ENCODE results near the gene KCNMB2.

KCNMB2 gene

GRCh38 chr3:178584722-178585380 lies 48.6 kb downstream of the KCNMB2 start:
- Mint-ChIP-seq H3K27ac (no peak overlapping the region), H3K36me3 (no peaks in the 10 kb centered on the region), H3K4me3 (no peak overlapping the region), H3K27me3 (peaks cover 1% of the 10 kb centered on the region), H3K9me3 (peaks cover under 1% of the 10 kb centered on the region), H3K4me1 (no peaks in the 10 kb centered on the region)

DNA sequence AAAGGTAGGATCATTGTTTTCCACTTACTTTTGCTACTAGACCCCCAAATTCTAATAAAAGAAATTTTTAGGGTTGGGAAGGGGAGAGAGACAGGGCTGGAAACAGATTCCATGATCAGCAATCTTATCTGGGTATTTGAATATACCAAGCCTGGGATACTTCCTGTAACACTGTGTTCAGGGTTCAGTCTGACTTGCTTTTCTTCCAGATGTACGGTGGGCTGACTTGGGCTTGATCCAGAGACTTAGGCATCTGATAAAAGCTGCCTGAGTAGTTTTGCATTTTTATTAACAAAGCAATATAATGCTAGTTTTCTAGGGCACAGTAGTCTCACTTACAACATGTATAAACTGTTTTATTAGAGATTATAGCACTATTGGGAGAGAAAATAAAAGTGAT lies 49.2 kb downstream of the KCNMB2 start:
- Mint-ChIP-seq H3K9me3 (no peaks in the 10 kb centered on the region), H3K27me3 (peaks cover 1% of the 10 kb centered on the region), H3K27ac (no peak overlapping the region), H3K36me3 (no peaks in the 10 kb centered on the region), H3K4me3 (no peak overlapping the region), H3K4me1 (no peaks in the 10 kb centered on the region)

DNA sequence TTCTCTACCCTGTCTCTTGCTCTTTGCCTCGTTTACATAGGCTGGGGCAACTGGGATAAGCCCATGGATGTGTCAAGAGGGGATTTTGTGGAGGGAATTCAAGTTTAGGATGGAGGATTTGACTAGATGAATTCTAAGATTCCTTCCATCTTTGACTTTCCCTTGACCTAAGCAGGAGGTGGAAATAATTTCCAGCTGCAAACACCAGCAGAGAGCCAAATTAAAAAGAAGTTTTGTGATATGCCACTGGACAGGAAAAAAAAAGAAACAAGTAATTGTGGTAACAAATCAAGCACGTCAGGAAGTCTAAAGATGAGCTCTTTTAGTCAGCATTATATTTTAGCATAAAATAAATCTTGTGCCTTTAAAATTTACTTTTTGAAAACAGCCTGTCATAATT lies 49.8 kb downstream of the KCNMB2 start:
- Mint-ChIP-seq H3K4me3 (no peak overlapping the region), H3K27ac (no peak overlapping the region), H3K27me3 (peaks cover 1% of the 10 kb centered on the region), H3K36me3 (no peaks in the 10 kb centered on the region), H3K4me1 (no peaks in the 10 kb centered on the region), H3K9me3 (no peaks in the 10 kb centered on the region)

DNA sequence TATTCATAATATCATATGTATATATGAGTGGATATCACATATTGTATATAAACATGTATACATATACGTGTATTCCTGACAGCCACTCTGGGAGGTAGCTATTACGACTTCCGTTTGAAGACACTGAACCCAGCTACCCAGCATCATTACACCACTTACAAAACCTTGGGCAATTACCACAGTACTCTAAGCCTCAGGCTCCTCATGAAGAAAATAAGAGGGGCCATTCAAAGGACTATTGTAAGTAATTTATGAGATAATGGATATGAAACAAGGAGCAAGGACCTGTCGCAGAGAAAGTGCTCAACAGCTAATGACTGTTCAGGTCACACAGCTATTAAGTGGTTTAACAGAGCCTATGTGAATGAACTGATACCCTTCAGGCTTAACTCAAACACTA lies 52.4 kb downstream of the KCNMB2 start:
- Mint-ChIP-seq H3K27me3 (peaks cover 2% of the 10 kb centered on the region), H3K9me3 (no peaks in the 10 kb centered on the region), H3K4me1 (no peaks in the 10 kb centered on the region), H3K27ac (no peak overlapping the region), H3K4me3 (no peak overlapping the region), H3K36me3 (no peaks in the 10 kb centered on the region)

GRCh38 chr3:178593786-178594185 lies 57.5 kb downstream of the KCNMB2 start:
- H3K4me1 Mint-ChIP-seq, result no peaks in the 10 kb centered on the region
- peaks cover 4% of the 10 kb centered on the region for H3K27me3 Mint-ChIP-seq
- H3K36me3 Mint-ChIP-seq, result no peaks in the 10 kb centered on the region
- H3K9me3 Mint-ChIP-seq, result no peaks in the 10 kb centered on the region
- no peak overlapping the region for H3K4me3 Mint-ChIP-seq
- H3K27ac Mint-ChIP-seq, result no peak overlapping the region

GRCh38 chr3:178597371-178597770 lies 61.1 kb downstream of the KCNMB2 start:
- no peaks in the 10 kb centered on the region for H3K4me1 Mint-ChIP-seq
- no peak overlapping the region for H3K27ac Mint-ChIP-seq
- peaks cover 5% of the 10 kb centered on the region for H3K27me3 Mint-ChIP-seq
- no peaks in the 10 kb centered on the region for H3K9me3 Mint-ChIP-seq
- no peaks in the 10 kb centered on the region for H3K36me3 Mint-ChIP-seq
- H3K4me3 Mint-ChIP-seq, result no peak overlapping the region

GRCh38 chr3:178602856-178603255 lies 66.6 kb downstream of the KCNMB2 start:
- H3K36me3 Mint-ChIP-seq, result no peaks in the 10 kb centered on the region
- H3K9me3 Mint-ChIP-seq, result no peaks in the 10 kb centered on the region
- H3K4me3 Mint-ChIP-seq, result no peak overlapping the region
- no peaks in the 10 kb centered on the region for H3K4me1 Mint-ChIP-seq
- peaks cover 3% of the 10 kb centered on the region for H3K27me3 Mint-ChIP-seq
- H3K27ac Mint-ChIP-seq, result no peak overlapping the region

DNA sequence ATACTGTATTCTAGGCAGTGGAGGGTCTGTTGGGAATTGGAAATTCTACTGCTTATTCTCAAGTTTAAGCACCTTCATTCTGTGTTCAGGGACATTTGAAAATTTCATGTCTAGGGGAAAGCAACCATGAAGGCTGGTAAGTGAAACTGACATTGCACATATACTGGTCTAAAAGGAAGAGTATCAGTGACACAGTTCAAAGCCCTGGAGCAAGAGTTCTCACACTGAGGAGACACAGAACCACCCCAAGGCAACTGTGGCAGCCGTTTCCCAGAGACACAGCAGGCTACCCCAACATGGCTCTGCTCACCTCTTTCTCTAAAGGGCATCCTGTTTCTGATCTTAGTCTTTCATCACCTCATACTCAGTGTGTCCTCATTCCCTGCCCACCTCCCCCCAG lies 67.5 kb downstream of the KCNMB2 start:
- H3K27me3 Mint-ChIP-seq, result peaks cover 2% of the 10 kb centered on the region
- H3K9me3 Mint-ChIP-seq, result peaks cover 3% of the 10 kb centered on the region
- H3K4me1 Mint-ChIP-seq, result no peaks in the 10 kb centered on the region

GRCh38 chr3:178618197-178618596 lies 82.0 kb downstream of the KCNMB2 start:
- Mint-ChIP-seq H3K9me3 (peaks cover 8% of the 10 kb centered on the region), H3K27ac (no peak overlapping the region), H3K4me1 (no peaks in the 10 kb centered on the region), H3K4me3 (no peak overlapping the region), H3K27me3 (peaks cover 4% of the 10 kb centered on the region), H3K36me3 (no peaks in the 10 kb centered on the region)

More for the DNA sequence above, 67.5 kb downstream of the KCNMB2 start:
- no peak overlapping the region for H3K27ac Mint-ChIP-seq
- no peaks in the 10 kb centered on the region for H3K36me3 Mint-ChIP-seq
- H3K4me3 Mint-ChIP-seq, result no peak overlapping the region

GRCh38 chr3:178618896-178619295 lies 82.7 kb downstream of the KCNMB2 start:
- H3K4me1 Mint-ChIP-seq, result no peaks in the 10 kb centered on the region
- H3K36me3 Mint-ChIP-seq, result no peaks in the 10 kb centered on the region
- peaks cover 2% of the 10 kb centered on the region for H3K9me3 Mint-ChIP-seq
- H3K27me3 Mint-ChIP-seq, result no peaks in the 10 kb centered on the region
- H3K4me3 Mint-ChIP-seq, result no peak overlapping the region
- H3K27ac Mint-ChIP-seq, result no peak overlapping the region

DNA sequence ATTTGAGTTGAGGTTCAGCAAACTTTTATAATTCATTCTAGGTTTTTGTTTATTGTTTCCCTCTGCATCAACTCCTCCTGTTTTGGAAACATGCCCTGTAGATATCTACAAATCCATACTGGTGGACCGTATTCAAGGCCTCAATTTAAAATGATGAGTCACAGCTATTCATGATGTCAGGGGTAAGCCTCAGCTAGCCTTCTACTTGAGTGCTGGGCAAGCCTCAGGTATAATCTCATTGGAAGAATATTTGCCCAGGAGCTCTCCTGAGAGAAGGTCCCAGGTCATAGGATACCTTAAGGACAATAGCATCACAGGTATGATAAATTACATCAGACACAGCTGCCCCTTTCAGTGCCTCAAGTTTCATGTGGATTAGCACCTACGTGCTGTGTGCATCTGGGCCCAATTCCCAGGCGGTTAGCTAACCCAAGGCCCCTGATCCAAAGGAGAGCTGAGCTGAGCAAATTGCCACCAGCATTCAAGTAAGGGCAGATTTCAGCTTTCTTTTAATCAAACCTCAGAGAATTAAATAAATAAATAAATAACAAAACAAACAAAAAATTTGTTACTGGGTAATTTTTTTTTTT lies 87.5 kb downstream of the KCNMB2 start:
- H3K36me3 Mint-ChIP-seq, result no peaks in the 10 kb centered on the region
- H3K4me1 Mint-ChIP-seq, result no peaks in the 10 kb centered on the region
- H3K4me3 Mint-ChIP-seq, result no peak overlapping the region
- no peak overlapping the region for H3K27ac Mint-ChIP-seq
- peaks cover 2% of the 10 kb centered on the region for H3K27me3 Mint-ChIP-seq
- H3K9me3 Mint-ChIP-seq, result no peaks in the 10 kb centered on the region

GRCh38 chr3:178624276-178624675 lies 88.0 kb downstream of the KCNMB2 start:
- H3K36me3 Mint-ChIP-seq, result no peaks in the 10 kb centered on the region
- H3K4me3 Mint-ChIP-seq, result no peak overlapping the region
- no peak overlapping the region for H3K27ac Mint-ChIP-seq

DNA sequence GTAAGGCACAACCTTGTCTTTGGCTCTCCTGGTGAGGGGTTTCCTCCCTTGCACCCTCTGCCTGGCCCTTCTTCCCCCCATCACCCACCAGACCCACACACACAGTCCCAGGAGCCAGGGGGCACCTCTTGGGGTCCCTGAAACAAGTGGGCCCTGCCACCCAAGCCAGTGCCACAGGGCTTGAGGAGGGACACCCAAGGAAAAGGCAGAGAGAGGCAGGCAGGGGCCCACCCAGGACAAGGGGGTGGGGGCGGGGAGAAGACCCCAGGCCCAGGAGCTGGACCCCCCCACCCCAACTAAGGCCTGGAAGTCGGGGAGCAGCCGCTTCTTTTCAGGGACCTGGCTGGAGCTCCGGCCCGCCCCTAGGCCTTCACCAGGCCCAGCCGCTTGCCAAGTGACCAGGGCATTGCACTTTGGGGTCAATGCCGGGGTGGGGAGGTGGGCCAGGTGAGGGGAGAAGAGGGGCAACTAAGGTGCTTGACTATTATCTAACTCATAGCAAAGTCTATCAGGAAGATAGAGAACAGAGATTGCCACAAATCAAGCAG lies 88.9 kb downstream of the KCNMB2 start:
- Mint-ChIP-seq H3K36me3 (no peaks in the 10 kb centered on the region), H3K9me3 (no peaks in the 10 kb centered on the region), H3K4me1 (no peaks in the 10 kb centered on the region), H3K27me3 (peaks cover 2% of the 10 kb centered on the region), H3K4me3 (no peak overlapping the region), H3K27ac (no peak overlapping the region)

More at GRCh38 chr3:178624276-178624675, 88.0 kb downstream of the KCNMB2 start:
- no peaks in the 10 kb centered on the region for H3K4me1 Mint-ChIP-seq
- H3K9me3 Mint-ChIP-seq, result no peaks in the 10 kb centered on the region
- H3K27me3 Mint-ChIP-seq, result peaks cover 2% of the 10 kb centered on the region

DNA sequence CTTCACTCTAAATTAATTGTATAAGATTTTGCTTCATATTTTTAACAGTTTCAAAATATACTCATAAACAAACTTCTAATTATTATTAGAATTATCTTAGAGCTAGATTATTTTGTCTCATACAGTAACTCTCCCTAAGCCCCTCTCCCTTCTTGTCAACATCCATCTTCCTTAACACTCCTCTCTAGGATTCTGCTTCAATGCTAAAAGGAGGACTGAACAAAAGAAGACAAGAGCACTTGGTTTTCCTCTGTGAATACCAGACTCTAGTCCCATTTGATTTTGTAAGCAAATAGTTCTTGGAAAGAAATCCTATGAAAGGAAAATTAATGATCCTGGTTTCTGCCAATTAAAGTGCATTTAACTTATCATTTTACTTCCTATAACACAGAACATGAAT lies 91.8 kb downstream of the KCNMB2 start:
- H3K4me1 Mint-ChIP-seq, result no peaks in the 10 kb centered on the region
- no peak overlapping the region for H3K27ac Mint-ChIP-seq
- H3K9me3 Mint-ChIP-seq, result no peaks in the 10 kb centered on the region
- H3K27me3 Mint-ChIP-seq, result peaks cover 2% of the 10 kb centered on the region
- no peak overlapping the region for H3K4me3 Mint-ChIP-seq
- no peaks in the 10 kb centered on the region for H3K36me3 Mint-ChIP-seq

DNA sequence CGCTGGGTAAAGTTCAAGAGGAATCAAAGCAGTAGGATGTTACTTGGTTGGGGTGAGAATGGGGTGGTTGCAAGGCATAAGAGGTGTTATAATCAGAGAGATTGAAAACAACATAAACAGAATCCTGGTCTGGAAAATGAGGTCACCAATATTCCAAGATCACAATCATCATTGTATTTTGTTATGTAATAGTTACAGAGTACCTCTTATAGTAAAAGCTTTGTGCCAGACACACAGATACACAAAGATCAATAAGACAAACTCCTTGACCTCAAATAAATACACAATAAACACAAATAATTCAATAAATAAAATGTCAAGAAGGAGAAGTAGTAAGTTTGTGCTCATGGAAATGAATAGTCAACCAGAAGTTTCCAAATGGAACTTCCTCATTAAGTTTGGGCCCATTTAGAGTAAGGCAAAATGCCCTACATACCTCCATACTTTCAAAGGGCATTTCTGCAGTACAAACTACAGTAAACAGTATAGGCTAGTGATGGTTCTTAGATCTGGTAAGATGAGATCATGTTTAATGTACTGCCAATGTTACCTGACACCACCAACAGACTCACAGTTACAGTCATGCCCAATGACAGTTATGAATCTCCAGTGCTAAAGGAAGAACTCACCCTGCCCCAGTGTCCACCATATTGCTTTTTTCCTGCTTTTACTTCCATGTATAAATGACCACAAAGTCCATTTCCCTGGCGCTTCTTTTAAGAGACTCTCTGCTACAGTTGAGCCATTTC lies 93.4 kb downstream of the KCNMB2 start:
- Mint-ChIP-seq H3K4me3 (no peak overlapping the region), H3K4me1 (no peaks in the 10 kb centered on the region), H3K9me3 (peaks cover 5% of the 10 kb centered on the region), H3K27ac (no peak overlapping the region), H3K36me3 (no peaks in the 10 kb centered on the region), H3K27me3 (peaks cover 4% of the 10 kb centered on the region)

GRCh38 chr3:178631950-178632349 lies 95.7 kb downstream of the KCNMB2 start:
- H3K36me3 Mint-ChIP-seq, result no peaks in the 10 kb centered on the region
- H3K27ac Mint-ChIP-seq, result no peak overlapping the region
- H3K9me3 Mint-ChIP-seq, result peaks cover 5% of the 10 kb centered on the region
- H3K4me1 Mint-ChIP-seq, result no peaks in the 10 kb centered on the region
- no peak overlapping the region for H3K4me3 Mint-ChIP-seq
- peaks cover 1% of the 10 kb centered on the region for H3K27me3 Mint-ChIP-seq
